Activated CD4-positive, alpha-beta memory T cell treated with anti-CD3 and anti-CD28 coated beads for 36 hours (primary cell): ENCODE data around the gene SRP9. TPM values are rescaled to one million over a fixed set of nuclear protein-coding genes. Genes with fewer than 3 reads are reported as not detected.
"Not testable (repeated sequence)": the region's sequence is repeated elsewhere in the genome, so short reads cannot be mapped to it uniquely, and the experiment has no call there.

Experiments
- CTCF ChIA-PET: fragments of 350-600 bp; sonication (Branson Sonifier 250); formaldehyde crosslinking; loops from one replicate; lab custom pipeline; 2021; ENCODE audit warnings: antibody characterized with exemption, inconsistent platforms; lab: Charles Lee
- POLR2A ChIA-PET: fragments of 350-600 bp; sonication (Branson Sonifier 250); formaldehyde crosslinking; loops from one replicate; lab custom pipeline; 2021; ENCODE audit warnings: antibody characterized with exemption; lab: Charles Lee
- DNase-seq: peaks from one replicate; pipeline ENCODE4 v3.0.0-alpha.2; 2020
- H3K27ac Mint-ChIP-seq: one replicate; pipeline ENCODE4 v1.8.0; 2021; ENCODE audit warnings: mixed read lengths
- H3K27me3 Mint-ChIP-seq: one replicate; pipeline ENCODE4 v1.8.0; 2021; ENCODE audit warnings: mixed read lengths
- H3K36me3 Mint-ChIP-seq: one replicate; pipeline ENCODE4 v1.8.0; 2021; ENCODE audit warnings: mixed read lengths
- H3K4me1 Mint-ChIP-seq: one replicate; pipeline ENCODE4 v1.8.0; 2021; ENCODE audit warnings: low read depth, mixed read lengths
- H3K4me3 Mint-ChIP-seq: one replicate; pipeline ENCODE4 v1.8.0; 2021; ENCODE audit warnings: mild to moderate bottlenecking, mixed read lengths
- H3K9me3 Mint-ChIP-seq: one replicate; pipeline ENCODE4 v1.8.0; 2021; ENCODE audit warnings: mixed read lengths
- intact Hi-C: fragments of 100-400 bp; cut with micrococcal nuclease; formaldehyde crosslinking; loops from one replicate; pipeline ENCODE4 v1.15.1; 2023
- total RNA-seq, 2 experiments: library from RNA; stranded (reverse); gene quantifications; one replicate each; pipeline ENCODE4 v1.2.3, GENCODE V29; 2021

Gene SRP9
- total RNA-seq, 2 experiments from 2014 or later, result 294 to 314 TPM

DNA sequence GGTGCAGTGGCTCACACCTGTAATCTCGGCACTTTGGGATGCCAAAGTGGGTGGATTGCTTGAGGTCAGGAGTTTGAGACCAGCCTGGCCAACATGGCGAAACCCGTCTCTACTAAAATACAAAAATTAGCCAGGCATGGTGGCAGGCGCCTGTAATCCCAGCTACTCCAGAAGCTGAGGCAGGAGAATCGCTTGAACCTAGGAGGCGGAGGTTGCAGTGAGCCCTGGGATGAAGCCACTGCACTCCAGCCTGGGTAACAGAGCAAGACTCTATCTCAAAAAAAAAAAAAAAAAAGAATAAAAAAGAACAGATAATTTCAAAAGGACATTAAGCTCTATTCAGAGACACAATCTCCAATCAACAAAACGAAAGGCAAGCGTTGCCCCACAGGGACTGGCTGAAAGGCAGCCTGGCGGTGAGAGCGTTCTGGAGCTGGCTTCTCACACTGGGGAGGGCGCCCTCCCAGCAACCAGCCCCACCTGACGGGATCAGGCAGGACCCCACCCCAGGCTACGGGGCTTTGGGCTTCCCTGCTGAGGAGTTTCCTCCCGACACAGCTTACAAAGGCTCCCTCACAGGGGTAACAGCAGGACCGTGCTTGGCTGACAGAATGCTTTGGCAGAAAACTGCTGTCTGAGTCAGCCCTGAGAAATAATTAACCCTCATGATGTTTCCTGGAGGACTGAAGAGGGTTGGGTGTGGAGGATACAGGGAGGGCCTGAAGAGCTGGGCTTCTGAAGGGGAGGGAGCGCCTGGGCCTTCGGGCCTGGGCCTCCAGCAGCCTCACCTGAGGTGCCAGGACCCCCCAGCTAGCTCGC lies 31.1 kb upstream of the SRP9 start:
- H3K4me1 Mint-ChIP-seq, result no peaks in the 10 kb centered on the region
- no peak for DNase-seq
- H3K4me3 Mint-ChIP-seq, result no peak overlapping the region
- intact Hi-C loops, result no loop called here
- H3K27ac Mint-ChIP-seq, result no peak overlapping the region
- CTCF ChIA-PET, result interaction anchor here (1.1 kb wide), 2 partner anchors 23 to 31 kb away, joined by 3 to 4 read pairs; partner anchors contain the start of gene SRP9
- H3K27me3 Mint-ChIP-seq, result peaks cover 1% of the 10 kb centered on the region
- POLR2A ChIA-PET, result no interaction called here
- no peaks in the 10 kb centered on the region for H3K9me3 Mint-ChIP-seq
- H3K36me3 Mint-ChIP-seq, result no peaks in the 10 kb centered on the region

DNA sequence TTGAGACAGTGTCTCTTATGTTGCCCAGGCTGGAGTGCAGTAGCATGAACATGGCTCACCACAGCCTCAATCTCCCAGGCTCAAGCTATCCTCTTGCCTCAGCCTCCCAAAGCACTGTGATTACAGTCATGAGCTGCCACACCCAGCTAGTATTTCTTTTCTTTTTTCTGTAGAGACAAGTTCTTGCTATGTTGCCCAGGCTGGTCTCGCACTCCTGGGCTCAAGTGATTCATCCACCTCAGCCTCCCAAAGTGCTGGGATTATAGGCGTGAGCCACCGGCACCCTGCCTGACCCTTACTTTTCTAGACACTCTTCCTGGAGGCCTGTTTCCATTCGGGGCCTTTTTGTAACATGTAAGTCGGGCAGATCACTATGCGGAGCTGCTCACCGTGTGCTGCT lies 30.1 kb upstream of the SRP9 start:
- H3K27me3 Mint-ChIP-seq, result peaks cover 1% of the 10 kb centered on the region
- H3K9me3 Mint-ChIP-seq, result no peaks in the 10 kb centered on the region
- DNase-seq, result no peak
- CTCF ChIA-PET, result interaction anchor here (1.1 kb wide), 1 partner anchor 22 kb away, joined by 4 read pairs; no protein-coding TSS in a partner anchor
- no peak overlapping the region for H3K4me3 Mint-ChIP-seq
- POLR2A ChIA-PET, result no interaction called here
- no peak overlapping the region for H3K27ac Mint-ChIP-seq
- no peaks in the 10 kb centered on the region for H3K4me1 Mint-ChIP-seq
- intact Hi-C loops, result no loop called here
- H3K36me3 Mint-ChIP-seq, result no peaks in the 10 kb centered on the region

DNA sequence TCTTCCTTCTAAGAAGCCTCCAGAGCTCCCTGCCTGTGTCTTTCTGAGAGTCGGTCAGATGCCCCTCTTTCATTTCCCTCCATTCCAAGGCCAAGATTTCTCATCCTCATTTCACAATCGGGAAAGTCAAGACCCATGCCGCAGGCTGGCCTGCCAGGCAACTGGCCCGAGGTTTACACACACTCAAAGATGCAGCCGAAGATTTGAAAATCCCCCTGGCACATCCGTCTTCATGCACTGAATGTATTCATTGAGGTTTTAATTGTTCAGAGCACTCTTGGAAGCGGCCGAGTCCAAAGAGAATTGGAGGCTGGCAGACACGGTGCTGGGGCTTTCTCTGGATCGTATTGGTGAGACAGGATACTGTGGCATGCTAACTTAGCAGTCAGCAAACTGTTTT lies 29.1 kb upstream of the SRP9 start:
- POLR2A ChIA-PET, result no interaction called here
- H3K9me3 Mint-ChIP-seq, result no peaks in the 10 kb centered on the region
- DNase-seq, result no peak
- no peaks in the 10 kb centered on the region for H3K4me1 Mint-ChIP-seq
- H3K27me3 Mint-ChIP-seq, result peaks cover 1% of the 10 kb centered on the region
- intact Hi-C loops, result no loop called here
- no peak overlapping the region for H3K4me3 Mint-ChIP-seq
- H3K36me3 Mint-ChIP-seq, result no peaks in the 10 kb centered on the region
- no peak overlapping the region for H3K27ac Mint-ChIP-seq
- CTCF ChIA-PET, result no interaction called here

DNA sequence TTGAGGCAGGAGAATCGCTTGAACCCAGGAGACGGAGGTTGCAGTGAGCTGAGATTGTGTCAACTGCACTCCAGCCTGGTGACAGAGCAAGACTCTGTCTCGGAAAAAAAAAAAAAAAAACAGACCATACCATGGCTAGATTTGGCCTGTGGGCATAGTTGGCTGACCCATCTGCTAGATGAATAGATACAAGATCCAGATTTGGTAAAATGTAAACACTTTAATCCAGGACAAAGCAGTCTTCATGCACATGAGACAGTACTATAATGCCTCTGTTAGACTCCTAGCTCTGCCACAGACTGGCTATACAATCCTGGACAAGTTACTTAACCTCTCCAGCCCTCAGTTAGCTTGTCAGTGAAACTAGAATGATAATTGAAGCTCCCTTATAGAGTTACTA lies 27.9 kb upstream of the SRP9 start:
- DNase-seq, result no peak
- Mint-ChIP-seq H3K4me1 (no peaks in the 10 kb centered on the region), H3K27me3 (peaks cover 1% of the 10 kb centered on the region), H3K27ac (no peak overlapping the region), H3K9me3 (no peaks in the 10 kb centered on the region), H3K36me3 (no peaks in the 10 kb centered on the region), H3K4me3 (no peak overlapping the region)
- ChIA-PET POLR2A (no interaction called here), CTCF (no interaction called here)
- intact Hi-C loops, result no loop called here

GRCh38 chr1:225750420-225750819 lies 27.2 kb upstream of the SRP9 start:
- Mint-ChIP-seq H3K9me3 (no peaks in the 10 kb centered on the region), H3K36me3 (no peaks in the 10 kb centered on the region), H3K27ac (no peak overlapping the region), H3K4me1 (no peaks in the 10 kb centered on the region), H3K27me3 (peaks cover 1% of the 10 kb centered on the region), H3K4me3 (no peak overlapping the region)
- no peak for DNase-seq
- ChIA-PET CTCF (no interaction called here), POLR2A (no interaction called here)
- intact Hi-C loops, result no loop called here

DNA sequence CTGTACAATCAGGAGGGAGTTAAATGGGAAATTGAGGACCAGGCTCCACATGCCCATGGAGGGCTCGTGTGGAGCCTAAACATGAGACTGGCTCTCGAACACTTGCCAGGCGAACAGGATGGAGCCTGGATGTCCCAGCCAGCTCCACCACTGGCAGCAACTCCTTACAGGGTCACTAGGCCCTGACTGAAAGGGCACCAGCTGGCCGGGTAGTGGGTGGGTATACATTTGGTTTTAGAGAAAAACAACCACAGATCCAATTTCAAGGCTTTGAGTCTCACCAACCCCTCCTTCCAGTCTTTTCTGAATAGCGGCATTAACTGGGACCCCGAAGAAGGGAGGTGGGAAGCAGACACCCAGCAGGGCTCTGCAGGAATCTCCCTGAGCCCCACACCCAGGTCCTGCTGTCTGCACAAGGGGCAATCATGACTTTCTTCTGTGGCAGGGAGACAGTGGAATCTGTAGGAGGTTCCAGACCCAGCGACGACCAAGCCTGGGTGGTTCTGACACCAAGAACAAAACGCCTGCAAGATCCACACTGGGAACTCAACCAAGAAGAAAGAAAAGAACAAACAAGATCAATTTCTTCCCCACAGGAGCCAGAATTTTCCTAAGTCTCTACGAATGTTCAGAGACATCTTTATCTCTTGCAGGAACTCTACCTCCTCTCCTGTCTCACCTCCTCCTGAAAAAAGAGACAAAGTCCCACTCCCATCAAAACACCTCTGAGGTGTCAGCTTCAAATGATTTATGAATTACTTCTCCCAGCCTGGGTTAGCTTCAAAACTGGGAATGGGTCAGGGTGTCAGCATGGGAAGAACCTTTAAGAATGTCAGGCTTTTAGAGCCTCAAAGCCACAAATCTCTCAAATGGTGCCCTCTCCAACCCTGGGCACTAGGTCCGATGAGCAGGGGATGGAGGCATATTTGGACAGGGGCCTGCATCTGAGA lies 26.5 kb upstream of the SRP9 start:
- H3K36me3 Mint-ChIP-seq, result no peaks in the 10 kb centered on the region

GRCh38 chr1:225752245-225752644 lies 25.4 kb upstream of the SRP9 start:
- Mint-ChIP-seq H3K4me3 (no peak overlapping the region), H3K27me3 (peaks cover 1% of the 10 kb centered on the region), H3K4me1 (no peaks in the 10 kb centered on the region), H3K27ac (no peak overlapping the region), H3K9me3 (no peaks in the 10 kb centered on the region), H3K36me3 (no peaks in the 10 kb centered on the region)
- no peak for DNase-seq
- intact Hi-C loops, result no loop called here
- CTCF ChIA-PET, result interaction anchor here (1.2 kb wide), 1 partner anchor 21 kb away, joined by 4 read pairs; no protein-coding TSS in a partner anchor
- POLR2A ChIA-PET, result no interaction called here

More for the DNA sequence above, 26.5 kb upstream of the SRP9 start:
- Mint-ChIP-seq H3K4me3 (no peak overlapping the region), H3K27ac (no peak overlapping the region), H3K9me3 (no peaks in the 10 kb centered on the region), H3K27me3 (peaks cover 1% of the 10 kb centered on the region), H3K4me1 (no peaks in the 10 kb centered on the region)
- intact Hi-C loops, result no loop called here
- POLR2A ChIA-PET, result no interaction called here
- no peak for DNase-seq
- CTCF ChIA-PET, result interaction anchor here (1.2 kb wide), 1 partner anchor 22 kb away, joined by 4 read pairs; no protein-coding TSS in a partner anchor

GRCh38 chr1:225754940-225755641 lies 22.5 kb upstream of the SRP9 start:
- POLR2A ChIA-PET, result interaction anchor here (0.6 kb wide), 1 partner anchor 187 kb away, joined by 4 read pairs; no protein-coding TSS in a partner anchor
- H3K4me3 Mint-ChIP-seq, result no peak overlapping the region
- intact Hi-C loops, result no loop called here
- H3K9me3 Mint-ChIP-seq, result no peaks in the 10 kb centered on the region
- H3K27ac Mint-ChIP-seq, result no peak overlapping the region
- H3K27me3 Mint-ChIP-seq, result no peaks in the 10 kb centered on the region
- DNase-seq, result no peak
- no peaks in the 10 kb centered on the region for H3K4me1 Mint-ChIP-seq
- H3K36me3 Mint-ChIP-seq, result no peaks in the 10 kb centered on the region
- CTCF ChIA-PET, result no interaction called here

DNA sequence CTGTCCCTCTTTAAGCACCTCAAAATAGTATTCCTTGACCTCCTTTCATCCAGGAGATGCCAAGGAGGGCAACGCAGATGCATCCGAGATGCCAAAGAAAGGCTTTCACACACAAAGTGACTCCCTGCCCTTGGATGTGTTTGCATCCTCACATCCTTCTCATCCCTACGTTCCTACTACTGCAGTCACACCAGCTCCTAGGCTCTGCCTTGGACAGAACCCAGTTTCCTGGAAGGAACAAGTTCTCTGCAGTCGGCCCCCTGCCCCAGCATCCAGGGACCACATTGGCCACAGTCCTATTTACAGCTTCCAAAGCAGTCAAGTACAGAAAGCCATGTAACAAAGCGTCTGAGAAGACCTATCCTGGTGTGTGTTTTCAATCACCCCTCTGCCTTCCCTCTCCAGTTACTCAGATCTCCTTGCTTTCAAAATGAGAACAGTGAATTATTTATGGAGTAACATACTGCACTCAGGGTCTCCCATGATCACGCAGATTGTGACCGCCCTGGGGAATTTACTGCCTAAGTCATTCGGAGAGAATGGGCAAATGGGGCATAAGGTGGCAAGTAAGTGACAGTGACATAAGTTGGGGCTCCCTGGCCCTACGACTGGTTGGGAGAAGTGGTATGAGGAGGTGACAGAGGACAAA lies 21.8 kb upstream of the SRP9 start:
- CTCF ChIA-PET, result no interaction called here
- Mint-ChIP-seq H3K4me3 (no peak overlapping the region), H3K36me3 (no peaks in the 10 kb centered on the region), H3K27ac (no peak overlapping the region), H3K9me3 (no peaks in the 10 kb centered on the region), H3K4me1 (no peaks in the 10 kb centered on the region), H3K27me3 (no peaks in the 10 kb centered on the region)
- no peak for DNase-seq
- POLR2A ChIA-PET, result no interaction called here
- intact Hi-C loops, result no loop called here

- H3K27me3 Mint-ChIP-seq, result peaks cover 6% of the 10 kb centered on the region
- H3K27ac Mint-ChIP-seq, result no peak overlapping the region
- H3K4me3 Mint-ChIP-seq, result no peak overlapping the region
- POLR2A ChIA-PET, result no interaction called here
- no peaks in the 10 kb centered on the region for H3K9me3 Mint-ChIP-seq
- CTCF ChIA-PET, result no interaction called here
- no peak for DNase-seq
- intact Hi-C loops, result no loop called here
- H3K4me1 Mint-ChIP-seq, result no peaks in the 10 kb centered on the region
- no peaks in the 10 kb centered on the region for H3K36me3 Mint-ChIP-seq
Observed at GRCh38 chr1:225757927-225758656, 19.5 kb upstream of the SRP9 start.

DNA sequence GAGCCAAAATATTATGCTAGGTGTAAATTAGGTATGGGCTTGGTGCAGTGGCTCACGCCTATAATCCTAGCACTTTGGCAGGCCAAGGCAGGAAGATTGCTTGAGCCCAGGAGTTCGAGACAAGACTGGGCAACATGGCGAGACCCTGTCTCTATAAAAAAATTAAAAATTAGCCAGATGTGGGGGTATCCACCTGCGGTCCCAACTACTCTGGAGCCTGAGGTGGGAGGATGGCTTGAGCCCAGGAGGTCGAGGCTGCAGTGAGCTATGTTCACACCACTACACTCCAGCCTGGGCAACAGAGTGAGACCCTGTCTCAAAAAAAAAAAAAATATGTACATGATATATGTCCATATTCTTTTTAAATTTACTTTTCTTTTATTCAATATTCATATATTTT lies 17.7 kb upstream of the SRP9 start:
- POLR2A ChIA-PET, H3K4me1 Mint-ChIP-seq, intact Hi-C loops, DNase-seq, H3K36me3 Mint-ChIP-seq, H3K27ac Mint-ChIP-seq, CTCF ChIA-PET, H3K9me3 Mint-ChIP-seq, H3K4me3 Mint-ChIP-seq, H3K27me3 Mint-ChIP-seq: not testable (repeated sequence)
